Panc1 (cell line): ENCODE measurements around the gene IFIT5. TPM values are rescaled to one million over a fixed set of nuclear protein-coding genes. Genes with fewer than 3 reads are reported as not detected.

Source experiments
- ATAC-seq: fragments of 200-7000 bp; cut with Tn5 transposase; 2 replicates; pipeline ENCODE4 v1.9.1; 2020; ENCODE audit warnings: mild to moderate bottlenecking, moderate library complexity
- BruUV-seq: library from RNA; stranded (reverse); fragments of 400-500 nt; replicated peaks from 2 replicates; lab custom pipeline; 2021; lab: Mats Ljungman, UMichigan
- CTCF ChIA-PET: fragments of 300-600 bp; sonication (Branson Sonifier 250); formaldehyde crosslinking; loops from one replicate; lab custom pipeline; 2022; ENCODE audit warnings: antibody characterized with exemption; lab: Charles Lee
- POLR2A ChIA-PET: fragments of 300-600 bp; sonication (Branson Sonifier 250); formaldehyde crosslinking; loops from one replicate; lab custom pipeline; 2022; ENCODE audit warnings: antibody characterized with exemption; lab: Charles Lee
- DNase-seq: peaks from one replicate; pipeline ENCODE4 v3.0.0-alpha.2; 2010; ENCODE audit warnings: low read depth, low spot score
- H3K27ac ChIP-seq: 2 replicates; pipeline ENCODE4 v1.5.1; 2011; ENCODE audit warnings: mild to moderate bottlenecking, low read length, inconsistent platforms
- H3K27me3 ChIP-seq: fragments of 200-500 bp; sonication (Bioruptor generic); 2 replicates; pipeline ENCODE4 v1.6.0; 2014; ENCODE audit warnings: low read length, inconsistent platforms; ENCODE audit not compliant: control insufficient read depth, insufficient read depth
- H3K36me3 ChIP-seq: fragments of 200-500 bp; sonication (Bioruptor generic); 2 replicates; pipeline ENCODE4 v1.5.1; 2014; ENCODE audit warnings: inconsistent platforms, mild to moderate bottlenecking, low read length, moderate library complexity; ENCODE audit not compliant: control insufficient read depth, insufficient read depth
- H3K4me1 ChIP-seq: 2 replicates; pipeline ENCODE4 v1.5.1; 2011; ENCODE audit warnings: inconsistent platforms, mild to moderate bottlenecking, low read length, moderate library complexity; ENCODE audit not compliant: control insufficient read depth, insufficient read depth
- H3K4me3 ChIP-seq, 2 experiments: 2 replicates each; pipeline ENCODE4 v1.5.1; 2011 to 2012; ENCODE audit warnings: low read depth in 2 of 2, low read length in 2 of 2, mild to moderate bottlenecking in 2 of 2, inconsistent platforms in 1 of 2, moderate library complexity in 1 of 2
- H3K9me3 ChIP-seq: fragments of 200-500 bp; sonication (Bioruptor generic); 2 replicates; pipeline ENCODE4 v1.5.1; 2014; ENCODE audit warnings: low read depth, mild to moderate bottlenecking, inconsistent platforms, low read length, moderate library complexity; ENCODE audit not compliant: control insufficient read depth, insufficient read depth
- CTCF ChIP-seq: fragments of 450-650 bp; IDR thresholded peaks from 2 replicates; pipeline ENCODE4 v1.5.1; 2017; ENCODE audit warnings: mild to moderate bottlenecking
- POLR2AphosphoS5 ChIP-seq: IDR thresholded peaks from 2 replicates; pipeline ENCODE4 v1.6.1; 2012; ENCODE audit warnings: mild to moderate bottlenecking, low read depth, low read length, moderate library complexity
- SIN3A ChIP-seq: IDR thresholded peaks from 2 replicates; pipeline ENCODE4 v1.6.1; 2012; ENCODE audit warnings: low read depth, mild to moderate bottlenecking, low read length, moderate library complexity, borderline replicate concordance; ENCODE audit not compliant: insufficient read depth
- TCF7L2 ChIP-seq: IDR thresholded peaks from 2 replicates; pipeline ENCODE4 v1.6.1; 2011; ENCODE audit warnings: mild to moderate bottlenecking, low read depth, low read length, inconsistent platforms
- in situ Hi-C: cut with HindIII; loops from 2 replicates; pipeline ENCODE4 v1.10.0; 2016; ENCODE audit warnings: low sequenced_read_pairs, low pct_unique_long_range_greater_than_20kb
- intact Hi-C: fragments of 100-400 bp; cut with micrococcal nuclease; formaldehyde crosslinking; loops from one replicate; pipeline ENCODE4 v1.10.0; 2022; ENCODE audit not compliant: unreplicated experiment
- total RNA-seq: library from RNA; stranded (reverse); gene quantifications from one replicate; pipeline ENCODE4 v1.2.1, GENCODE V29; 2021; ENCODE audit not compliant: unreplicated experiment
- TF ChIP-seq, protein P1 (sequence below), 2 experiments: IDR thresholded peaks; 2 replicates each; pipeline ENCODE4 v1.6.1; 2011 to 2012; ENCODE audit warnings: low read depth in 2 of 2, control low read depth in 1 of 2, low read length in 1 of 2, mild to moderate bottlenecking in 1 of 2, moderate library complexity in 1 of 2; ENCODE audit not compliant: insufficient read depth in 1 of 2

Gene IFIT5
- total RNA-seq, 1 experiment from 2014 or later, result 11.1 TPM

- Histone ChIP-seq H3K4me1 (no peaks in the 10 kb centered on the region), H3K27me3 (peaks cover 2% of the 10 kb centered on the region; the same call in 1 of the 2 replicates), H3K36me3 (no peaks in the 10 kb centered on the region), H3K27ac (no peak overlapping the region), H3K9me3 (no peaks in the 10 kb centered on the region), H3K4me3 (no peak overlapping the region)
- in situ Hi-C loops (no loop called here), intact Hi-C loops (no loop called here)
- no peak for DNase-seq
- no TSS peak for BruUV-seq
- ChIA-PET POLR2A (no interaction called here), CTCF (interaction anchor here (0.6 to 1.8 kb wide), 2 partner anchors 22 to 141 kb away, joined by 3 read pairs; no protein-coding TSS in a partner anchor)
- TF ChIP-seq, protein P1, sequence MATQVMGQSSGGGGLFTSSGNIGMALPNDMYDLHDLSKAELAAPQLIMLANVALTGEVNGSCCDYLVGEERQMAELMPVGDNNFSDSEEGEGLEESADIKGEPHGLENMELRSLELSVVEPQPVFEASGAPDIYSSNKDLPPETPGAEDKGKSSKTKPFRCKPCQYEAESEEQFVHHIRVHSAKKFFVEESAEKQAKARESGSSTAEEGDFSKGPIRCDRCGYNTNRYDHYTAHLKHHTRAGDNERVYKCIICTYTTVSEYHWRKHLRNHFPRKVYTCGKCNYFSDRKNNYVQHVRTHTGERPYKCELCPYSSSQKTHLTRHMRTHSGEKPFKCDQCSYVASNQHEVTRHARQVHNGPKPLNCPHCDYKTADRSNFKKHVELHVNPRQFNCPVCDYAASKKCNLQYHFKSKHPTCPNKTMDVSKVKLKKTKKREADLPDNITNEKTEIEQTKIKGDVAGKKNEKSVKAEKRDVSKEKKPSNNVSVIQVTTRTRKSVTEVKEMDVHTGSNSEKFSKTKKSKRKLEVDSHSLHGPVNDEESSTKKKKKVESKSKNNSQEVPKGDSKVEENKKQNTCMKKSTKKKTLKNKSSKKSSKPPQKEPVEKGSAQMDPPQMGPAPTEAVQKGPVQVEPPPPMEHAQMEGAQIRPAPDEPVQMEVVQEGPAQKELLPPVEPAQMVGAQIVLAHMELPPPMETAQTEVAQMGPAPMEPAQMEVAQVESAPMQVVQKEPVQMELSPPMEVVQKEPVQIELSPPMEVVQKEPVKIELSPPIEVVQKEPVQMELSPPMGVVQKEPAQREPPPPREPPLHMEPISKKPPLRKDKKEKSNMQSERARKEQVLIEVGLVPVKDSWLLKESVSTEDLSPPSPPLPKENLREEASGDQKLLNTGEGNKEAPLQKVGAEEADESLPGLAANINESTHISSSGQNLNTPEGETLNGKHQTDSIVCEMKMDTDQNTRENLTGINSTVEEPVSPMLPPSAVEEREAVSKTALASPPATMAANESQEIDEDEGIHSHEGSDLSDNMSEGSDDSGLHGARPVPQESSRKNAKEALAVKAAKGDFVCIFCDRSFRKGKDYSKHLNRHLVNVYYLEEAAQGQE (IDR thresholded peaks at IDR 0.05; ENCODE audit: insufficient read depth in 1 of 2, low read depth in 2 of 2, low read length in 1 of 2), result no peak
- TF ChIP-seq SIN3A (no peak), POLR2AphosphoS5 (no peak), CTCF (no peak), TCF7L2 (no peak)
- no peak for ATAC-seq
Measured at GRCh38 chr10:89428877-89429276, 14.5 kb downstream of the IFIT5 start.

- TF ChIP-seq SIN3A, result no peak
- TF ChIP-seq CTCF, result no peak
- TF ChIP-seq TCF7L2, result no peak
- TF ChIP-seq, protein P1 (IDR thresholded peaks at IDR 0.05; ENCODE audit: insufficient read depth in 1 of 2, low read depth in 2 of 2, low read length in 1 of 2), result no peak
- TF ChIP-seq POLR2AphosphoS5, result no peak
- no peaks in the 10 kb centered on the region for H3K4me1 ChIP-seq
- no peak for ATAC-seq
- ChIA-PET CTCF (no interaction called here), POLR2A (no interaction called here)
- peaks cover 17% of the 10 kb centered on the region; the same call in 1 of the 2 replicates for H3K27me3 ChIP-seq
- no peak overlapping the region for H3K4me3 ChIP-seq
- no peaks in the 10 kb centered on the region for H3K36me3 ChIP-seq
- H3K27ac ChIP-seq, result no peak overlapping the region
- in situ Hi-C loops (no loop called here), intact Hi-C loops (no loop called here)
- no peaks in the 10 kb centered on the region for H3K9me3 ChIP-seq
- BruUV-seq, result no TSS peak
- no peak for DNase-seq
Measured at GRCh38 chr10:89431977-89432376, 17.6 kb downstream of the IFIT5 start.
